Fibroblast of lung (primary cell): ENCODE measurements around the gene NCKAP5. TPM values are rescaled to one million over a fixed set of nuclear protein-coding genes. Genes with fewer than 3 reads are reported as not detected.

ENCODE experiments used
- DNase-seq, 2 donors: peaks; one replicate each; pipeline versions ENCODE4 v3.0.0 to v3.0.0-alpha.2; 2010; ENCODE audit warnings: low read depth in 2 of 2
- H2AFZ ChIP-seq: 2 replicates; pipeline ENCODE4 v1.5.1; 2012; ENCODE audit warnings: low read length, control low read depth, inconsistent platforms
- H3K27ac ChIP-seq: 2 replicates; pipeline ENCODE4 v1.5.1; 2011; ENCODE audit warnings: low read length, control low read depth; ENCODE audit not compliant: insufficient read depth
- H3K27me3 ChIP-seq: 2 replicates; pipeline ENCODE4 v1.5.1; 2011; ENCODE audit warnings: mild to moderate bottlenecking, low read length; ENCODE audit not compliant: control insufficient read depth, insufficient read depth
- H3K36me3 ChIP-seq: 2 replicates; pipeline ENCODE4 v1.5.1; 2011; ENCODE audit warnings: low read length; ENCODE audit not compliant: control insufficient read depth, insufficient read depth
- H3K4me1 ChIP-seq: 2 replicates; pipeline ENCODE4 v1.5.1; 2011; ENCODE audit warnings: low read length; ENCODE audit not compliant: control insufficient read depth, insufficient read depth; ENCODE audit errors: extremely low read depth
- H3K4me2 ChIP-seq: 2 replicates; pipeline ENCODE4 v1.5.1; 2011; ENCODE audit warnings: low read length, control low read depth; ENCODE audit not compliant: insufficient read depth; ENCODE audit errors: extremely low read depth
- H3K4me3 ChIP-seq, 4 experiments: fragments of 200-600 bp in 1 of 4; sonication (generic) in 1 of 4; replicated peaks in 1 of 4; 2 replicates each; pipeline ENCODE4 v1.5.1; 2011 to 2016; ENCODE audit warnings: low read length in 4 of 4, low read depth in 3 of 4, mild to moderate bottlenecking in 3 of 4, control low read depth in 2 of 4, inconsistent platforms in 1 of 4, mixed read lengths in 1 of 4; ENCODE audit not compliant: insufficient read depth in 1 of 4; ENCODE audit errors: control extremely low read depth in 1 of 4
- H3K79me2 ChIP-seq: 2 replicates; pipeline ENCODE4 v1.5.1; 2012; ENCODE audit warnings: mild to moderate bottlenecking, low read length, inconsistent platforms; ENCODE audit not compliant: control insufficient read depth, insufficient read depth
- H3K9ac ChIP-seq: 2 replicates; pipeline ENCODE4 v1.5.1; 2011; ENCODE audit warnings: mild to moderate bottlenecking, low read length, control low read depth; ENCODE audit not compliant: insufficient read depth
- H3K9me3 ChIP-seq: 2 replicates; pipeline ENCODE4 v1.5.1; 2012; ENCODE audit warnings: low read depth, low read length; ENCODE audit not compliant: control insufficient read depth, insufficient read depth
- H4K20me1 ChIP-seq: 2 replicates; pipeline ENCODE4 v1.5.1; 2011; ENCODE audit warnings: low read length; ENCODE audit not compliant: control insufficient read depth, insufficient read depth; ENCODE audit errors: extremely low read depth
- CTCF ChIP-seq, 2 donors: IDR thresholded peaks in 1 of 2; conservative IDR thresholded peaks in 1 of 2; 1 replicate in 1 of 2; 2 replicates in 1 of 2; pipeline ENCODE4 v1.5.1; 2011 to 2012; ENCODE audit warnings: low read length in 2 of 2, control low read depth in 1 of 2, inconsistent platforms in 1 of 2, low read depth in 1 of 2, mild to moderate bottlenecking in 1 of 2
- EZH2 ChIP-seq: IDR thresholded peaks from 2 replicates; pipeline ENCODE4 v1.5.1; 2012; ENCODE audit warnings: low read length, control low read depth, mild to moderate bottlenecking; ENCODE audit errors: missing control alignments
- polyA plus RNA-seq, 2 donors: library from polyadenylated mRNA; depleted of rRNA in 1 of 2; stranded (reverse) in 1 of 2; unstranded in 1 of 2; fragments of >200 nt; gene quantifications; 2 replicates each; pipeline ENCODE4 v1.2.1, GENCODE V29; 2011 to 2012; ENCODE audit warnings: missing spikeins in 1 of 2
- total RNA-seq: library from RNA; depleted of rRNA; stranded (reverse); fragments of >200 nt; gene quantifications from 2 replicates; pipeline ENCODE4 v1.2.1, GENCODE V29; 2014

NCKAP5 gene
- total and polyA plus RNA-seq, 2 donors (not counting 1 experiment from before 2014, with no cell fraction given) = 2.6 to 6.2 TPM

- H4K20me1 ChIP-seq = no peaks in the 10 kb centered on the region
- H3K4me3 ChIP-seq = no peak overlapping the region
- H3K36me3 ChIP-seq = no peaks in the 10 kb centered on the region
- no peaks in the 10 kb centered on the region for H3K79me2 ChIP-seq
- H3K9ac ChIP-seq = no peak overlapping the region
- H3K27me3 ChIP-seq = no peaks in the 10 kb centered on the region
- no peak overlapping the region for H3K27ac ChIP-seq
- no peak overlapping the region for H3K4me2 ChIP-seq
- H3K4me1 ChIP-seq = peaks cover 4% of the 10 kb centered on the region
- DNase-seq = peak in 1 of 2 donors; percentile 16
- H2AFZ ChIP-seq = no peak overlapping the region
- H3K9me3 ChIP-seq = no peaks in the 10 kb centered on the region
- TF ChIP-seq EZH2 = no peak
- TF ChIP-seq CTCF (conservative IDR thresholded peaks at IDR 0.05 in 1 of 2, IDR thresholded peaks at IDR 0.05 in 1 of 2; ENCODE audit: low read depth in 1 of 2, low read length in 2 of 2) = no peak
Observed at GRCh38 chr2:132795220-132795619, 773.0 kb downstream of the NCKAP5 start.

GRCh38 chr2:132793532-132793931, 774.7 kb downstream of the NCKAP5 start:
- Histone ChIP-seq H4K20me1 (no peaks in the 10 kb centered on the region), H3K4me2 (no peak overlapping the region), H3K36me3 (no peaks in the 10 kb centered on the region), H3K4me3 (no peak overlapping the region), H3K79me2 (no peaks in the 10 kb centered on the region), H3K9me3 (no peaks in the 10 kb centered on the region), H3K4me1 (peaks cover 4% of the 10 kb centered on the region), H3K27ac (no peak overlapping the region), H3K27me3 (no peaks in the 10 kb centered on the region), H2AFZ (no peak overlapping the region), H3K9ac (no peak overlapping the region)
- DNase-seq = no peak
- no peak for TF ChIP-seq CTCF (conservative IDR thresholded peaks at IDR 0.05 in 1 of 2, IDR thresholded peaks at IDR 0.05 in 1 of 2; ENCODE audit: low read depth in 1 of 2, low read length in 2 of 2)
- TF ChIP-seq EZH2 = no peak

GRCh38 chr2:132790207-132790785, 778.0 kb downstream of the NCKAP5 start:
- Histone ChIP-seq H4K20me1 (no peaks in the 10 kb centered on the region), H3K9me3 (no peaks in the 10 kb centered on the region), H3K4me2 (no peak overlapping the region), H3K79me2 (no peaks in the 10 kb centered on the region), H3K27me3 (no peaks in the 10 kb centered on the region), H3K4me1 (no peaks in the 10 kb centered on the region), H3K4me3 (no peak overlapping the region), H3K36me3 (no peaks in the 10 kb centered on the region), H3K9ac (no peak overlapping the region), H2AFZ (no peak overlapping the region), H3K27ac (no peak overlapping the region)
- TF ChIP-seq EZH2 (no peak), CTCF (conservative IDR thresholded peaks at IDR 0.05 in 1 of 2, IDR thresholded peaks at IDR 0.05 in 1 of 2; ENCODE audit: low read depth in 1 of 2, low read length in 2 of 2) (no peak)
- DNase-seq = no peak
